Keratinocyte (primary cell): ENCODE measurements around the gene CARS1. TPM values are rescaled to one million over a fixed set of nuclear protein-coding genes. Genes with fewer than 3 reads are reported as not detected.
A peak's percentile ranks its signal among the peaks of the same experiment; 100 is the strongest.

Experiments
- DNase-seq: peaks from one replicate; pipeline ENCODE4 v3.0.0-alpha.2; 2011; ENCODE audit warnings: low read depth, missing footprints, low spot score
- FAIRE-seq: peaks from 2 replicates; lab custom pipeline; 2011; peaks lifted over from hg19 to GRCh38; lab: Jason Lieb, UNC
- H2AFZ ChIP-seq: 2 replicates; pipeline ENCODE4 v1.6.0; 2012; ENCODE audit warnings: low read length, control low read depth, inconsistent platforms; ENCODE audit not compliant: control insufficient read depth
- H3K27ac ChIP-seq: 2 replicates; pipeline ENCODE4 v1.5.1; 2011; ENCODE audit warnings: low read length; ENCODE audit not compliant: control insufficient read depth, insufficient read depth
- H3K27me3 ChIP-seq: 3 replicates; pipeline ENCODE4 v1.6.0; 2011; ENCODE audit warnings: low read length; ENCODE audit not compliant: control insufficient read depth, insufficient read depth; ENCODE audit errors: extremely low read depth
- H3K36me3 ChIP-seq, 2 experiments: 2 replicates in 1 of 2; 3 replicates in 1 of 2; pipeline ENCODE4 v1.5.1; 2011; ENCODE audit warnings: low read length in 2 of 2, mild to moderate bottlenecking in 1 of 2; ENCODE audit not compliant: control insufficient read depth in 2 of 2, insufficient read depth in 2 of 2; ENCODE audit errors: extremely low read depth in 1 of 2
- H3K4me1 ChIP-seq: 3 replicates; pipeline ENCODE4 v1.5.1; 2011; ENCODE audit warnings: low read length; ENCODE audit not compliant: control insufficient read depth, insufficient read depth; ENCODE audit errors: extremely low read depth
- H3K4me2 ChIP-seq: 3 replicates; pipeline ENCODE4 v1.6.0; 2011; ENCODE audit warnings: low read depth, low read length; ENCODE audit not compliant: control insufficient read depth, insufficient read depth; ENCODE audit errors: extremely low read depth
- H3K4me3 ChIP-seq, 3 experiments: fragments of 200-600 bp in 1 of 3; sonication (generic) in 1 of 3; 2 replicates in 2 of 3; 3 replicates in 1 of 3; pipeline ENCODE4 v1.5.1; 2011 to 2016; ENCODE audit warnings: low read length in 3 of 3, mild to moderate bottlenecking in 3 of 3, control low read depth in 2 of 3, inconsistent platforms in 1 of 3, low read depth in 1 of 3, mixed read lengths in 1 of 3, mixed run types in 1 of 3, moderate library complexity in 1 of 3; ENCODE audit not compliant: control insufficient read depth in 2 of 3, insufficient read depth in 2 of 3; ENCODE audit errors: extremely low read depth in 1 of 3
- H3K79me2 ChIP-seq: 2 replicates; pipeline ENCODE4 v1.6.0; 2012; ENCODE audit warnings: low read length; ENCODE audit not compliant: control insufficient read depth, insufficient read depth
- H3K9ac ChIP-seq: 3 replicates; pipeline ENCODE4 v1.6.0; 2011; ENCODE audit warnings: low read length; ENCODE audit not compliant: control insufficient read depth, insufficient read depth; ENCODE audit errors: extremely low read depth
- H3K9me1 ChIP-seq: 3 replicates; pipeline ENCODE4 v1.6.0; 2011; ENCODE audit warnings: low read length; ENCODE audit not compliant: control insufficient read depth, insufficient read depth; ENCODE audit errors: extremely low read depth
- H3K9me3 ChIP-seq: 2 replicates; pipeline ENCODE4 v1.5.1; 2012; ENCODE audit warnings: low read depth, low read length; ENCODE audit not compliant: control insufficient read depth
- H4K20me1 ChIP-seq: 3 replicates; pipeline ENCODE4 v1.6.0; 2011; ENCODE audit warnings: low read length; ENCODE audit not compliant: control insufficient read depth, insufficient read depth; ENCODE audit errors: extremely low read depth
- EZH2 ChIP-seq: IDR thresholded peaks from one replicate; pipeline ENCODE4 v1.6.1; 2012; ENCODE audit warnings: inconsistent platforms, mild to moderate bottlenecking, low read length, moderate library complexity
- dilution Hi-C: fragments of 300-500 bp; cut with MboI; formaldehyde crosslinking; loops from one replicate; pipeline ENCODE4 v1.7.0; 2020; ENCODE audit warnings: low sequenced_read_pairs; ENCODE audit not compliant: extremely low pct_ligation_motif_present
- polyA plus RNA-seq, 5 experiments: library from polyadenylated mRNA; depleted of rRNA in 3 of 5; stranded (reverse) in 3 of 5; stranded (forward) in 1 of 5; unstranded in 1 of 5; fragments of >200 nt; gene quantifications; 1 replicate in 1 of 5; 2 replicates in 3 of 5; 3 replicates in 1 of 5; pipeline versions ENCODE4 v1.2.1 to v1.2.3, GENCODE V29; 2011 to 2012; ENCODE audit warnings: missing spikeins in 2 of 5, low read depth in 1 of 5, low replicate concordance in 1 of 5
- TF ChIP-seq, protein P1 (sequence below), 3 experiments: IDR thresholded peaks in 1 of 3; conservative IDR thresholded peaks in 1 of 3; optimal IDR thresholded peaks in 1 of 3; 2 replicates in 2 of 3; 3 replicates in 1 of 3; pipeline versions ENCODE3 to v1.5.1; 2011; ENCODE audit warnings: low read length in 3 of 3, mild to moderate bottlenecking in 3 of 3, moderate library complexity in 2 of 3, control low read depth in 1 of 3, inconsistent platforms in 1 of 3; ENCODE audit not compliant: insufficient read depth in 2 of 3; ENCODE audit errors: extremely low read depth in 1 of 3

Gene CARS1
- polyA plus RNA-seq, 1 donor (not counting 4 experiments of a cell fraction or from before 2014, with no cell fraction given): 60.7 TPM

DNA sequence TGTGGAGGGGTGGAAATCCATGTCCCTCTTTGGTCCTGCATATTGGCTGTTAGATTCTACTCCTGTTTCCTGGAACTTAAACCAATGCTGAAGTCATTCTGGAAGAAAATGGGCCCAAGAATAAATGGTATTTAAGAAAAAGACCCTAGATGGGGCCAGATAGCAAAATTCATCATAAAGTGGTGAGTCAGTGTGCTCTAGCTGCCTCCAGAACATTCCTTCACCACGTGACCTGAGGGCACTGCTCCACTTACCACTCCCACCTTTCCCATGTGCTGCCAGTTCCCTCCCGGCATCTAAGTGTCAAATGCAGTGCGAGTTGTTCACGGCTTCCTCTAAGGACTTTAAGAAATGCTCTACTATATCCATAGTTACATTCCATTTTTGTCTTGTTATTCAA lies 34.2 kb downstream of the CARS1 start:
- Histone ChIP-seq H4K20me1 (peaks cover 5% of the 10 kb centered on the region), H2AFZ (no peak overlapping the region), H3K36me3 (peaks cover 41 to 47% of the 10 kb centered on the region in 2 experiments), H3K79me2 (peaks cover 2% of the 10 kb centered on the region), H3K4me3 (no peak overlapping the region), H3K27me3 (no peaks in the 10 kb centered on the region), H3K9ac (peak overlapping the region; percentile 28), H3K9me3 (no peaks in the 10 kb centered on the region), H3K27ac (peak overlapping the region; percentile 73), H3K4me1 (peaks cover 18% of the 10 kb centered on the region), H3K9me1 (no peaks in the 10 kb centered on the region), H3K4me2 (peak overlapping the region; percentile 6)
- peak; percentile 20 for FAIRE-seq
- DNase-seq: no peak
- dilution Hi-C loops: no loop called here
- TF ChIP-seq, protein P1, sequence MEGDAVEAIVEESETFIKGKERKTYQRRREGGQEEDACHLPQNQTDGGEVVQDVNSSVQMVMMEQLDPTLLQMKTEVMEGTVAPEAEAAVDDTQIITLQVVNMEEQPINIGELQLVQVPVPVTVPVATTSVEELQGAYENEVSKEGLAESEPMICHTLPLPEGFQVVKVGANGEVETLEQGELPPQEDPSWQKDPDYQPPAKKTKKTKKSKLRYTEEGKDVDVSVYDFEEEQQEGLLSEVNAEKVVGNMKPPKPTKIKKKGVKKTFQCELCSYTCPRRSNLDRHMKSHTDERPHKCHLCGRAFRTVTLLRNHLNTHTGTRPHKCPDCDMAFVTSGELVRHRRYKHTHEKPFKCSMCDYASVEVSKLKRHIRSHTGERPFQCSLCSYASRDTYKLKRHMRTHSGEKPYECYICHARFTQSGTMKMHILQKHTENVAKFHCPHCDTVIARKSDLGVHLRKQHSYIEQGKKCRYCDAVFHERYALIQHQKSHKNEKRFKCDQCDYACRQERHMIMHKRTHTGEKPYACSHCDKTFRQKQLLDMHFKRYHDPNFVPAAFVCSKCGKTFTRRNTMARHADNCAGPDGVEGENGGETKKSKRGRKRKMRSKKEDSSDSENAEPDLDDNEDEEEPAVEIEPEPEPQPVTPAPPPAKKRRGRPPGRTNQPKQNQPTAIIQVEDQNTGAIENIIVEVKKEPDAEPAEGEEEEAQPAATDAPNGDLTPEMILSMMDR (optimal IDR thresholded peaks at IDR 0.05 in 1 of 3, IDR thresholded peaks at IDR 0.05 in 1 of 3, conservative IDR thresholded peaks at IDR 0.05 in 1 of 3; ENCODE audit: extremely low read depth in 1 of 3, insufficient read depth in 2 of 3, low read length in 3 of 3): peak in 1 of 3 experiments; percentile 13
- TF ChIP-seq EZH2: no peak

DNA sequence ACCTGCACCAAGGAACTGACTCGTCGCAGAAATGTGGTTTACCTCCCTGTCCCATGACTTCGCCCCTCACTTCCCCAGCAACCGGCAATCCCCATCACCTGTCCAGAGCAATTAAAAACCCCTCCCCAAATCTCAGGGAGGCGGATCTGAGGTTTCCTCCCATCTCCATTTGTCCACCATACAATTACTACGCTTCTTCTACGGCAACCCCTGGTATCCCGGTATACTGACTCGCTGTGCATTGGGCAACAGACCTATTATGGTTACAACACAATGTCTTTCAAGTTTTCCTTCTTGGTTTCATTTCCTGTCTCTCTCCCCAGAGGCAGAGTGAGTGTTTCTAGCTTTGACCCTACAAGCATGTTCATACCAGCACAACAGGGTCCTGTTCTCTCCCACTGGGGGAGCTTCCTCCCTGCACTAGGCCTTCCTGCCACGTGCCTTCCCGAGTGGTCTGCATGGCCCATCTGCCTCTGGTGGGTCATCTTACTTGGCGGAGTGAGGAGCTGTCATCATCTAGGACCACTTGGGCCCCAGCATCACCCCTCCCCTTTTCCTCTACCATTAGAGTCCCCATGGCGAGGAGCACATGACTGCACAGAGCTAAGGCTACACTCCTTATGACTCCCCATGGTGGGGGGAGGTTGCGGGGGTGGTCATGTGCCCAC lies 34.8 kb downstream of the CARS1 start:
- Histone ChIP-seq H3K79me2 (peaks cover 2% of the 10 kb centered on the region), H3K9ac (peak overlapping the region; percentile 28), H4K20me1 (peaks cover 5% of the 10 kb centered on the region), H3K4me2 (peak overlapping the region; percentile 6), H3K4me3 (no peak overlapping the region), H3K36me3 (peaks cover 43 to 52% of the 10 kb centered on the region in 2 experiments), H3K4me1 (peaks cover 18% of the 10 kb centered on the region), H3K27me3 (no peaks in the 10 kb centered on the region), H3K9me3 (no peaks in the 10 kb centered on the region), H3K27ac (peak overlapping the region; percentile 73), H2AFZ (no peak overlapping the region), H3K9me1 (no peaks in the 10 kb centered on the region)
- dilution Hi-C loops: no loop called here
- DNase-seq (no peak), FAIRE-seq (peak; percentile 41)
- TF ChIP-seq, protein P1 (optimal IDR thresholded peaks at IDR 0.05 in 1 of 3, IDR thresholded peaks at IDR 0.05 in 1 of 3, conservative IDR thresholded peaks at IDR 0.05 in 1 of 3; ENCODE audit: extremely low read depth in 1 of 3, insufficient read depth in 2 of 3, low read length in 3 of 3): no peak
- TF ChIP-seq EZH2: no peak
